ENCODE results near the gene ZNF335. TPM values are rescaled to one million over a fixed set of nuclear protein-coding genes. Genes with fewer than 3 reads are reported as not detected.

Gene ZNF335
- total and polyA plus RNA-seq, 2 donors (not counting 3 experiments of a cell fraction or from before 2014, with no cell fraction given): 17.3 to 22.8 TPM

GRCh38 chr20:45952861-45953260, 19.1 kb downstream of the ZNF335 start:
- H3K9me1 ChIP-seq (replicated peaks; ENCODE audit: control insufficient read depth, extremely low read depth, insufficient read depth, low read length): no peaks in the 10 kb centered on the region
- intact Hi-C loops (cut with micrococcal nuclease): no loop called here
- no peak overlapping the region for H3K4me3 ChIP-seq (replicated peaks in 1 of 3; ENCODE audit: insufficient read depth in 1 of 3, low read depth in 1 of 3, low read length in 3 of 3)
- no peak overlapping the region for H3K9ac ChIP-seq (replicated peaks; ENCODE audit: extremely low read depth, insufficient read depth, low read length)
- ChIA-PET POLR2A (interaction anchor here (0.6 to 0.9 kb wide), 2 partner anchors 18 to 22 kb away, joined by 3 to 6 read pairs; no protein-coding TSS in a partner anchor), CTCF (interaction anchor here (1.3 to 2.7 kb wide), 3 partner anchors 17 to 129 kb away, joined by 5 to 18 read pairs (median 7); partner anchors contain the start of genes CTSA and NEURL2)
- no peak for TF ChIP-seq MAX (IDR thresholded peaks at IDR 0.05; ENCODE audit: insufficient read depth, insufficient read length)
- no peak for TF ChIP-seq MYC (IDR thresholded peaks at IDR 0.05; ENCODE audit: low read depth, low read length)
- TF ChIP-seq, protein P1, sequence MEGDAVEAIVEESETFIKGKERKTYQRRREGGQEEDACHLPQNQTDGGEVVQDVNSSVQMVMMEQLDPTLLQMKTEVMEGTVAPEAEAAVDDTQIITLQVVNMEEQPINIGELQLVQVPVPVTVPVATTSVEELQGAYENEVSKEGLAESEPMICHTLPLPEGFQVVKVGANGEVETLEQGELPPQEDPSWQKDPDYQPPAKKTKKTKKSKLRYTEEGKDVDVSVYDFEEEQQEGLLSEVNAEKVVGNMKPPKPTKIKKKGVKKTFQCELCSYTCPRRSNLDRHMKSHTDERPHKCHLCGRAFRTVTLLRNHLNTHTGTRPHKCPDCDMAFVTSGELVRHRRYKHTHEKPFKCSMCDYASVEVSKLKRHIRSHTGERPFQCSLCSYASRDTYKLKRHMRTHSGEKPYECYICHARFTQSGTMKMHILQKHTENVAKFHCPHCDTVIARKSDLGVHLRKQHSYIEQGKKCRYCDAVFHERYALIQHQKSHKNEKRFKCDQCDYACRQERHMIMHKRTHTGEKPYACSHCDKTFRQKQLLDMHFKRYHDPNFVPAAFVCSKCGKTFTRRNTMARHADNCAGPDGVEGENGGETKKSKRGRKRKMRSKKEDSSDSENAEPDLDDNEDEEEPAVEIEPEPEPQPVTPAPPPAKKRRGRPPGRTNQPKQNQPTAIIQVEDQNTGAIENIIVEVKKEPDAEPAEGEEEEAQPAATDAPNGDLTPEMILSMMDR (IDR thresholded peaks at IDR 0.05; ENCODE audit: extremely low read depth in 1 of 2, insufficient read depth in 1 of 2, low read depth in 1 of 2, low read length in 2 of 2): no peak
- no peak for TF ChIP-seq GATA2 (IDR thresholded peaks at IDR 0.05; ENCODE audit: insufficient read depth, insufficient read length, low read depth, low read length)
- TF ChIP-seq FOS (IDR thresholded peaks at IDR 0.05; ENCODE audit: borderline replicate concordance, insufficient read depth, low read length): no peak
- no peak for TF ChIP-seq JUN (IDR thresholded peaks at IDR 0.05; ENCODE audit: borderline replicate concordance, insufficient read depth, insufficient read length, low read depth)
- TF ChIP-seq POLR2A (IDR thresholded peaks at IDR 0.05; ENCODE audit: low read depth, low read length): no peak
- dilution Hi-C loops (cut with MboI; ENCODE audit: extremely low pct_ligation_motif_present, low sequenced_read_pairs): no loop called here
- no peak for DNase-seq (ENCODE audit: low read depth, low spot score)
- H4K20me1 ChIP-seq (replicated peaks; ENCODE audit: control insufficient read depth, extremely low read depth, insufficient read depth, low read length): no peaks in the 10 kb centered on the region
- H3K79me2 ChIP-seq (ENCODE audit: control insufficient read depth, insufficient read depth, low read length): no peaks in the 10 kb centered on the region
- peaks cover 4 to 53% of the 10 kb centered on the region in 2 experiments for H3K36me3 ChIP-seq (ENCODE audit: control insufficient read depth in 2 of 2, extremely low read depth in 1 of 2, insufficient read depth in 2 of 2, low read length in 2 of 2)
- no peaks in the 10 kb centered on the region for H3K9me3 ChIP-seq (replicated peaks; ENCODE audit: control insufficient read depth, insufficient read depth, low read length)
- H3K4me2 ChIP-seq (ENCODE audit: insufficient read depth, low read length): no peak overlapping the region
- no peak for FAIRE-seq
- no peak overlapping the region for H3K27ac ChIP-seq (ENCODE audit: insufficient read depth, low read depth, low read length)
- no peak overlapping the region for H2AFZ ChIP-seq (ENCODE audit: low read depth, low read length)
- BruUV-seq (replicated peaks): no TSS peak
- H3K4me1 ChIP-seq (ENCODE audit: control insufficient read depth, extremely low read depth, insufficient read depth, low read length): no peaks in the 10 kb centered on the region
- H3K27me3 ChIP-seq (ENCODE audit: control insufficient read depth in 2 of 2, insufficient read depth in 2 of 2, low read length in 2 of 2): no peaks in the 10 kb centered on the region
